SU-DHL-6 (cell line): ENCODE results near the gene MMP14.

Source experiments
- H2AFZ ChIP-seq: fragments of 200-600 bp; sonication (generic); 2 replicates; pipeline ENCODE4 v1.6.1; 2014; ENCODE audit warnings: low read depth, mild to moderate bottlenecking, moderate library complexity, mixed read lengths, antibody characterized with exemption, low read length; ENCODE audit not compliant: severe bottlenecking
- H3F3A ChIP-seq: fragments of 200-600 bp; shearing (Covaris generic); 2 replicates; pipeline ENCODE4 v1.6.0; 2016; ENCODE audit warnings: antibody characterized with exemption, mild to moderate bottlenecking; ENCODE audit not compliant: insufficient read depth
- H3K27ac ChIP-seq: fragments of 200-600 bp; sonication (generic); 2 replicates; pipeline ENCODE4 v1.5.1; 2016; ENCODE audit warnings: low read depth, mild to moderate bottlenecking, low read length, moderate library complexity, mixed read lengths
- H3K27me3 ChIP-seq: fragments of 200-600 bp; sonication (generic), shearing (Covaris generic); 2 replicates; pipeline ENCODE4 v1.6.0; 2014; ENCODE audit warnings: mild to moderate bottlenecking, low read length
- H3K36me3 ChIP-seq: fragments of 200-600 bp; sonication (generic); 2 replicates; pipeline ENCODE4 v1.6.1; 2014; ENCODE audit warnings: mild to moderate bottlenecking, low read length, mixed read lengths
- H3K4me2 ChIP-seq: fragments of 300-600, 200-600 bp; shearing (Covaris generic), sonication (generic); 2 replicates; pipeline ENCODE4 v1.6.0; 2014; ENCODE audit warnings: low read length, low read depth, mild to moderate bottlenecking; ENCODE audit not compliant: poor library complexity, severe bottlenecking
- H3K4me3 ChIP-seq: fragments of 200-600 bp; sonication (generic); 2 replicates; pipeline ENCODE4 v1.5.1; 2014; ENCODE audit warnings: antibody characterized with exemption, low read length, mild to moderate bottlenecking, mixed read lengths; ENCODE audit not compliant: insufficient read depth, poor library complexity, severe bottlenecking
- H3K79me2 ChIP-seq: fragments of 200-600 bp; sonication (generic); 2 replicates; pipeline ENCODE4 v1.6.1; 2014; ENCODE audit warnings: mild to moderate bottlenecking, low read length, moderate library complexity; ENCODE audit not compliant: insufficient read depth
- H3K9ac ChIP-seq: fragments of 200-600 bp; sonication (generic); 2 replicates; pipeline ENCODE4 v1.7.0; 2014; ENCODE audit warnings: mild to moderate bottlenecking, low read length
- H3K9me2 ChIP-seq: fragments of 200-600 bp; sonication (generic); replicated peaks from 2 replicates; pipeline ENCODE4 v1.6.1; 2014; ENCODE audit warnings: low read length; ENCODE audit not compliant: insufficient read depth
- H3K9me3 ChIP-seq: fragments of 200-600 bp; sonication (generic); 2 replicates; pipeline ENCODE4 v1.6.1; 2014; ENCODE audit warnings: low read length, mixed read lengths; ENCODE audit not compliant: insufficient read depth
- H4K20me1 ChIP-seq: fragments of 200-600 bp; sonication (generic); 2 replicates; pipeline ENCODE4 v1.6.1; 2014; ENCODE audit warnings: low read depth, mild to moderate bottlenecking, antibody characterized with exemption, low read length, moderate library complexity, mixed read lengths
- CTCF ChIP-seq: fragments of 200-600 bp; sonication (generic); IDR thresholded peaks from one replicate; pipeline ENCODE4 v1.5.1; 2017; ENCODE audit warnings: antibody characterized with exemption, mild to moderate bottlenecking, low read length, moderate library complexity; ENCODE audit not compliant: insufficient read depth, poor library complexity, severe bottlenecking
- EZH2phosphoT487 ChIP-seq: fragments of 200-600 bp; sonication (generic), shearing (Covaris generic); conservative IDR thresholded peaks from 2 replicates; pipeline ENCODE4 v1.6.1; 2018; ENCODE audit warnings: mild to moderate bottlenecking, antibody characterized with exemption, low read length, moderate library complexity, mixed read lengths

The MMP14 gene

GRCh38 chr14:22842211-22843122 lies 6.1 kb downstream of the MMP14 start:
- H4K20me1 ChIP-seq = no peaks in the 10 kb centered on the region

GRCh38 chr14:22843123-22843925 lies 6.9 kb downstream of the MMP14 start:
- Histone ChIP-seq H3K9me2 (no peaks in the 10 kb centered on the region), H3K9me3 (no peaks in the 10 kb centered on the region), H3K4me3 (no peak overlapping the region), H3K9ac (no peak overlapping the region), H2AFZ (no peak overlapping the region), H3K4me2 (no peak overlapping the region), H3F3A (no peaks in the 10 kb centered on the region), H4K20me1 (no peaks in the 10 kb centered on the region), H3K79me2 (no peaks in the 10 kb centered on the region), H3K27ac (no peak overlapping the region), H3K27me3 (no peaks in the 10 kb centered on the region), H3K36me3 (no peaks in the 10 kb centered on the region)
- TF ChIP-seq CTCF (no peak), EZH2phosphoT487 (no peak)

More at GRCh38 chr14:22842211-22843122, 6.1 kb downstream of the MMP14 start:
- H3K4me2 ChIP-seq = no peak overlapping the region
- H3K79me2 ChIP-seq = no peaks in the 10 kb centered on the region
- H3K9me2 ChIP-seq = no peaks in the 10 kb centered on the region
- H3F3A ChIP-seq = no peaks in the 10 kb centered on the region
- no peaks in the 10 kb centered on the region for H3K27me3 ChIP-seq
- no peaks in the 10 kb centered on the region for H3K36me3 ChIP-seq
- no peak overlapping the region for H3K27ac ChIP-seq
- TF ChIP-seq EZH2phosphoT487 (no peak), CTCF (no peak)
- no peak overlapping the region for H3K4me3 ChIP-seq
- no peak overlapping the region for H2AFZ ChIP-seq
- H3K9ac ChIP-seq = no peak overlapping the region
- no peaks in the 10 kb centered on the region for H3K9me3 ChIP-seq

- H3K9ac ChIP-seq = no peak overlapping the region
- no peaks in the 10 kb centered on the region for H3K9me3 ChIP-seq
- H3K4me3 ChIP-seq = no peak overlapping the region
- H3K4me2 ChIP-seq = no peak overlapping the region
- H2AFZ ChIP-seq = no peak overlapping the region
- no peak overlapping the region for H3K27ac ChIP-seq
- H3K9me2 ChIP-seq = no peaks in the 10 kb centered on the region
- TF ChIP-seq EZH2phosphoT487 (no peak), CTCF (no peak)
- H4K20me1 ChIP-seq = no peaks in the 10 kb centered on the region
- H3K36me3 ChIP-seq = no peaks in the 10 kb centered on the region
- H3K79me2 ChIP-seq = no peaks in the 10 kb centered on the region
- no peaks in the 10 kb centered on the region for H3F3A ChIP-seq
- H3K27me3 ChIP-seq = no peaks in the 10 kb centered on the region
Observed at GRCh38 chr14:22844221-22845102, 8.1 kb downstream of the MMP14 start.
